ENCODE data around the gene ZBTB47.

The ZBTB47 gene

DNA sequence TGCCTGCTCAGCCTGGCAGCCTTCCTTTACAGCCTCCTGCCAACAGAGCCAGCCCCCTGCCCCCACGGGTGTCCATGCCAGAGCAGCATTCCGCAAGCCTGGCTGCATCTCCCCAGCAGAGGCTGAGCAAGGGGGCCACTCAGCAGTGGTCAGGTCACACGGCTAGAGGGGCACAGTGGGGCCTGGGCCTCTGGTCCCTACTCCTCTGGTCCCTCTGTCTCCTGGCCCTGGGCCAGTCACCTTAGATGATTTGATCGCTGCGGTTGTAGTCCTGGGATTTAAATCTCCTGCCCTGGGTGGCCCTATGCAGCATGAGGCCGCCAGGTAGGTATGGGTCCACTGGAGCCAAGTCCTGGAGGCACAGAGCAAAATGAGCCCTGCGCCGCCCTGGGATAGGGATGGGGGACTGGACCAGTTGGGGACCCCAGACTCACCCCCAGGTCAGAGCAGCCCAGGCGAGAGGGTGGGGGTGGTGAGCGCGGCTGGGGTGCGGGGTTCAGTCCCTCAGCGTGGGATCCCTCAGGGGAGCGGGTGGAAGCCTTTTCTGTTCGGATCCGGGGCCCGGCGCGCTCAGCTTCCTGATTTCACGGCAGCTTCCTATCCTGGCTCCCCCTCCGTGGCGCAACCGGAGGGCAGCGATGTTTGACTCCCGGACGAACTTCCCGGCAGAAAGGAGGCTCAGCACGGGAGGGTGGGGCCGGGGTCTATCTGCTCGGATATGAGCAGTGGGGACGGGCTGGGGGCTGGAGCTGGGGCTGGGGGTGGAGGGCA, at the start of gene ZBTB47:
TSS of gene ZBTB47 (plus strand) at position 138 of the 771 bp plus-strand sequence. CDS start 4,659 bp downstream, outside the sequence.
- DNase-seq (ENCODE audit: low read depth in 2 of 2, low spot score in 1 of 2), result no peak

DNA sequence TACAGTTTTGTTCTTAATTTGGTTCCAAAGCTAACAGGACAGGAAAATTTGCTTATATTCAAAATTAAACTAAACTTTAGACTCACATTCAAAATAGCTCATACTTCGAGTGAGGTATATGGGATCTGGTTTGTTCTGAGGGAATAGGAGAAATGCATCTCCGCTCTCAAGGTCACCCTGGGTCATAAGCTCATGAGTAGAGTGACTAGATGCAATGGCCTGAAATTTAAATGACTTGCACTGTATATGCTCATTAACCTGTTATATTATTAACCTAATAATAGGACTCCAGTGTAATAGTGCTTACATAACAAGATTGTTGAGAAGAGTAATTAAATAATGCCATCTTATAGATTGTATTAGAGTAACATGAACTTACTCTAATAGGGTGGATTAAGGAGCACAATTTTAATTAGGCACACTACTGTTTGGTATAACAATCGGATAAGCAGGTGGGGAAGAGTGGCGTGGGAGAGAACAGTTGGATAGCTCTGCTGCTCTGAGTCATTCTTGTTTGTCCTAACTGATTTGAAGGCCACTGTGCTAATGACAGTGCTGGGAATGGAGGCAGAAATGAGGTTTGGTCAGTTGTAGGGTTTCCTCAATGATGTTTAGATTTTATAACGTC, 47.8 kb upstream of the ZBTB47 start:
- DNase-seq (ENCODE audit: low read depth in 2 of 2, low spot score in 1 of 2), result no peak

DNA sequence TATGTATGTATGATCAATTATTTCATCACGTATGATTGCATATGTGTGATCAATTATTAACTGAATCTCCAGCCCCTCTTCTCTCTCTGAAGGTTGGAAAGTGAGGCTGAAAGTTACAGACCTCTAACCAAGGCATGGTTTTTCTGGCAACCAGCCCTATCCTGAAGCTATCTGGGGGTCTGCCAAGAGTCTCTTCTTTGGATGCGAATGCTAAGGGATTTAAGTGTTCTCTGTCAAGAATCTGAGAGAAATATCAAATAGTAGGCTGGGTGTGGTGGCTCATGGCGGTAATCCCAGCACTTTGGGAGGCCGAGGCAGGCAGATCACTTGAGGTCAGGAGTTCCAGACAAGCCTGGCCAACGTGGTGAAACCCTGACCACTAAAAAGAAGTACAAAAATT, 44.9 kb upstream of the ZBTB47 start:
- DNase-seq (ENCODE audit: low read depth in 2 of 2, low spot score in 1 of 2), result no peak

DNA sequence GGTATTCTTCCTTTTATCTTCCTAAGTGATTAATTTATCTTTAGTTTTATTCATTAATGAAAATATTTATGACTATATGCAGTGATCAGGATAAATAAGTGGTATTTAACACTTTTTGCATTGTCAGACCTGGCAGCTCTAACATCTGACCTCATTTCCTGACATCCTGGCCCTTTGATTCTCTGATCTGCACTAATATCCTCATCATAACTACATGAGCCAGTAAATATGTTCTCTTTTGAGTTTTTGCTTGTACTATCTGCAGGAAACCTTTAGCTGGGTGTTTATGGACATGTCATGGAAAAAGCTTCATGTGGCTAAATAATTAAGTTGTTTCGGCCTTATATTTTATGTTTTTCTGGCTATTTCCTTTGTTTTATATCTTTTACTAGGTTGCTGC, 42.5 kb upstream of the ZBTB47 start:
- DNase-seq (ENCODE audit: low read depth in 2 of 2, low spot score in 1 of 2), result no peak

DNA sequence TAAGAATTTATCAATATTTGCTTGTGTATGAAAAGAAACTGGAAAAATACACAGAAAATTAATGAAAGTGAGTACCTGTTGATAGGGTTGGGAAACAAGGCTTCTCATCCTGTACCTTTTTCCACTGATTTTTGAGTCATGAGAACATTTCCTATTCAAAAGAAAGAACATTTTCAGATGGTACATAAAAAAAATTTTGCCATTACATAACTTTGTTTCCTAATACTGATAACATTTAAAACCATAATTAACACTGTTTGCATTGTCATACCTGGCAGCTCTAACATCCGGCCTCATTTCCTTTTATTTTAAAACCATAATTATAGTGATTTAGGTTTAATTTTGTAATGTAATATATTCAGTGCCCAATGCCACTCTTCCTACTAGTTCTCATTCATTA, 41.3 kb upstream of the ZBTB47 start:
- no peak for DNase-seq (ENCODE audit: low read depth in 2 of 2, low spot score in 1 of 2)

DNA sequence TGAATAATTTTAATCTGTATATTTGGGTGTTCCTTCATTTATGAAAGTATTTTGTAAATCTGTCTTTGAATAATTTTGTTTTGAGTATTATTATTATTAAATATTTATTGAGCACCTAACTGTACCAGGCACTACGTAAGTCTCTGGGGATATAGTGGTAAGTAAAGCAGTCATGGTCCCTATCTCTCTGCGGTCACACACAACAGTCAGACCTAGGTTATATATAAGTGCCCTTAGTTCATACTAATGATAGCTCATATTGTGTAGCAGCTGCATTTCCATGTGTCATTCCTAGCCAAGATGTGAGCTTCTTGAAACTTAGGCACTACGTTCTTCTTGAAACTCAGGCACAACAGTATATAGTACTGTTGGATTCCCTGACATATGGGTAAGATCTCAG, 40.6 kb upstream of the ZBTB47 start:
- DNase-seq (ENCODE audit: low read depth in 2 of 2, low spot score in 1 of 2), result no peak

DNA sequence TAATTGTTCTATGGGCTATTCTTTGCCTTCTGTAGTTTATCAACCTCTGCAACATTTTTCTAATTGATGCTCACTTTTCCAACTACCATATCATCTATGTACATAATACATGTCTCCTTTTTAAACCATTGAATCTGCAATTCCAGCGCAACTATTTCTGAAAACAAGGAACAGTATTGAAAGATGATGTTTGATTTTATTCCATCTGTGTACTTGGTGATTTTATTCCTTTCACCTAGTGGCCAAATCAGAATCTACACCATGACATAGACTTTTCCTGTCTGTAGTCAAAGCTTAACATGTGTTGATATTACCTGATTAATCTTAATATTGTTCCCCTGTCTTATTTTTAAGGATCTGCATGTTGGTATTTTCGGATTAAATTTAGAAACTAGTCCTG, 40.0 kb upstream of the ZBTB47 start:
- DNase-seq (ENCODE audit: low read depth in 2 of 2, low spot score in 1 of 2), result no peak

DNA sequence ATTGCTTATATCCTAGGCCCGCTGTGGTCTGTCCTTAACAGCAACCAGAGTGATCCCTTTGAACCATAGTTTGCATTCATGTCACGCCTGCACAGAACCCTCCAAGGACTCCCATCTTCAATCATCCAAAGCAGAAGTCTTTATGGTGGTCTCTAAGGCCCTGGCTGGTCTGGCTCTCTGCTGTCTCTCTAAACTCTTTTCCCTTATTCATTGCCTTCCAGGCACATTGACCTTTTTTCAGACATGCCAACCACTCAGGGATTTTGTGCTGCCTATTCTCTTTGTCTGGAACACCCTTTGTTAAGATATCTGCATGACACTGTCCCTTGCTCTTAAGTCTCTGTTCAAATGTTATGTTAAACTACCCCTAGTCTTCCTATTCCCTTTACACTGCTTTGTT, 21.9 kb upstream of the ZBTB47 start:
- DNase-seq (ENCODE audit: low read depth in 2 of 2, low spot score in 1 of 2), result no peak

DNA sequence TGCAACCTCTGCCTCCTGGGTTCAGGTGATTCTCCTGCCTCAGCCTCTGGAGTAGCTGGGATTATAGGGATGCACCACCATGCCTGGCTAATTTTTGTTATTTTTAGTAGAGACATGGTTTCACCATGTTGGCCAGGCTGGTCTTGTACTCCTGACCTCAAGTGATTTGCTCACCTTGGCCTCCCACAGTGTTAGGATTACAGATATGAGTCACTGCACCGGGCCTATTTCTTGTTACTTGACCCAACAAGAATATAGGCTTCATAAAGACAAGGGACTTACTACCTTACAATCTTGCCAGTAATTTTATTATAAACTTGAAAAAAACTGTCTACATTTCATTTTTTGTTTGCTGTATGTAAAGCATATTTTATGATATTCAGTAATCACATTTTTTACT, 21.4 kb upstream of the ZBTB47 start:
- no peak for DNase-seq (ENCODE audit: low read depth in 2 of 2, low spot score in 1 of 2)

DNA sequence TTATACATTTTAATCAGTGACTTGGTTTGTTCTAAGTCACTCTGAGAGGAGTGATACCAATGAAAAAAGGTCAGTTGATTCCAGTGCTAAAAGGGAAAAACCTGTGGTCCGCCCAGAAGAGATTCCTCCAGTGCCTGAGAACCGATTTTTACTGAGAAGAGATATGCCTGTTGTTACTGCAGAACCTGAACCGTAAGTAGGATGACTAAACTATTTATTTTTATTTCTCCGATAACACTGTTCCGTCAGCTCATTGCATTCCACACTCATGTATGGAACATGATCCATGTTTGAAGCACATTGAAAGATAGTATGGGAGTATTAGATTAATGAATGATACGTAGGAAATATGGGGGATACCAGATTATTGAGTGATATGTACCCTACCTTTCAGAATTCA, 20.0 kb upstream of the ZBTB47 start:
- no peak for DNase-seq (ENCODE audit: low read depth in 2 of 2, low spot score in 1 of 2)

DNA sequence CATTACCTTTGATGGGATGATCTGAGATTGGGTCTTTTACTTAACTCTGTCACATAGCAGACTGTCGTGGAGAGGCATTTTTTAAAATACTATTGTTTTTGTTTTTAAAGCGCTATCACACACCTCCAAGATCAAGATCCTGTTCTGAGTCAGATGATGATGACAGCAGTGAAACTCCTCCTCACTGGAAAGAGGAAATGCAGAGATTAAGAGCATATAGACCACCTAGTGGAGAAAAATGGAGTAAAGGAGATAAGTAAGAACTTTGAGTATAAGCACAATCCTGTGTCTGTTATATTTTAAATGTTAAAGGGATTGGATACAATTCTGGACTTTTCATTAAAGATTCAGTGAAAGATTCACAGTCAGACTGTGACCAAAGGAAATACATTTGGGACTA, 18.4 kb upstream of the ZBTB47 start:
- DNase-seq (ENCODE audit: low read depth in 2 of 2, low spot score in 1 of 2), result no peak

DNA sequence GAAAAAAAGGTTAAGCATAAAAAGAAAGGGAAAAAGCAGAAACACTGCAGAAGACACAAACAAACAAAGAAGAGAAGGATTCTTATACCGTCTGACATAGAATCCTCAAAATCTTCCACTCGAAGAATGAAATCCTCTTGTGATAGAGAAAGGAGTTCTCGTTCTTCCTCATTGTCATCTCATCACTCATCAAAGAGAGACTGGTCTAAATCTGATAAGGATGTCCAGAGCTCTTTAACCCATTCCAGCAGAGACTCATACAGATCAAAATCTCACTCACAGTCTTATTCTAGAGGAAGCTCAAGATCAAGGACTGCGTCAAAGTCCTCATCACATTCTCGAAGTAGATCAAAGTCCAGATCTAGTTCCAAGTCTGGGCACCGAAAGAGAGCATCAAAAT, 16.5 kb upstream of the ZBTB47 start:
- DNase-seq (ENCODE audit: low read depth in 2 of 2, low spot score in 1 of 2), result no peak

DNA sequence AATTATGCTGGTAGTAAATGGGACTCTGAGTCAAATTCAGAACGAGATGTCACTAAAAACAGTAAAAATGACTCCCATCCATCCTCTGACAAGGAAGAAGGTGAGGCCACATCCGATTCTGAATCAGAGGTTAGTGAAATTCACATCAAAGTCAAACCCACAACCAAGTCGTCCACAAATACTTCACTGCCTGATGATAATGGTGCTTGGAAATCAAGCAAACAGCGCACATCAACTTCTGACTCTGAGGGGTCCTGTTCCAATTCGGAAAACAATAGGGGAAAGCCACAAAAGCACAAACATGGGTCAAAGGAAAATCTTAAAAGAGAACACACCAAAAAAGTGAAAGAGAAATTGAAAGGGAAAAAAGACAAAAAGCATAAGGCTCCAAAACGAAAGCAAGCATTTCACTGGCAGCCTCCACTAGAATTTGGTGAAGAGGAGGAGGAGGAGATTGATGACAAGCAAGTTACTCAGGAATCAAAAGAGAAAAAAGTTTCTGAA, 15.1 kb upstream of the ZBTB47 start:
- DNase-seq (ENCODE audit: low read depth in 2 of 2, low spot score in 1 of 2), result no peak

DNA sequence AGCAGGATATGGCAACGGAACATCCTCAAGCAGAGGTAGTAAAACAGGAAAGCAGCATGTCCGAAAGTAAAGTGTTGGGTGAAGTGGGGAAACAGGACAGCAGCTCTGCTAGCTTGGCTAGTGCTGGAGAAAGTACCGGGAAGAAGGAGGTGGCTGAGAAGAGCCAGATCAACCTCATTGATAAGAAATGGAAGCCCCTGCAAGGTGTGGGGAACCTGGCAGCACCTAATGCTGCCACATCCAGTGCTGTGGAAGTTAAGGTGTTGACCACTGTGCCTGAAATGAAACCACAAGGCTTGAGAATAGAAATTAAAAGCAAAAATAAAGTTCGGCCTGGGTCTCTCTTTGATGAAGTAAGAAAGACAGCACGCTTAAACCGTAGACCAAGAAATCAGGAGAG, 14.3 kb upstream of the ZBTB47 start:
- no peak for DNase-seq (ENCODE audit: low read depth in 2 of 2, low spot score in 1 of 2)

DNA sequence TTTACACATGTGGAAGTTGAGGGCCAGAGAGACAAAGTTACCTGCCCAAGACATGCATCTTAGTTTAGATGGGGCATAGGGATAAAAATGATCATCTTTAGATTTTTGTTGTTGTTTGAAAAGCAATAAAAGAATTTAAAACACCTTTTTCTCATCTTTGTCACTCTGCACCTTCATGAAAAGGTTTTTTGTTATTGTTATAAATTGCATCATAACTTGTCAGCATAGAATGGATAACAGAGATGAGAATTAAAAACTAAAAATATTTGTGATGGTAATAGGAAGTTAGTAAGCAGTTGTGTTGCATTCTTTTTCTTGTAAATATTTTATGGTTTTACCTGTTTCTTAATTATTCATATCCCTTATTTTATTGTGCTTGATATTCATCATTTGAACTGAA, 13.4 kb upstream of the ZBTB47 start:
- no peak for DNase-seq (ENCODE audit: low read depth in 2 of 2, low spot score in 1 of 2)

DNA sequence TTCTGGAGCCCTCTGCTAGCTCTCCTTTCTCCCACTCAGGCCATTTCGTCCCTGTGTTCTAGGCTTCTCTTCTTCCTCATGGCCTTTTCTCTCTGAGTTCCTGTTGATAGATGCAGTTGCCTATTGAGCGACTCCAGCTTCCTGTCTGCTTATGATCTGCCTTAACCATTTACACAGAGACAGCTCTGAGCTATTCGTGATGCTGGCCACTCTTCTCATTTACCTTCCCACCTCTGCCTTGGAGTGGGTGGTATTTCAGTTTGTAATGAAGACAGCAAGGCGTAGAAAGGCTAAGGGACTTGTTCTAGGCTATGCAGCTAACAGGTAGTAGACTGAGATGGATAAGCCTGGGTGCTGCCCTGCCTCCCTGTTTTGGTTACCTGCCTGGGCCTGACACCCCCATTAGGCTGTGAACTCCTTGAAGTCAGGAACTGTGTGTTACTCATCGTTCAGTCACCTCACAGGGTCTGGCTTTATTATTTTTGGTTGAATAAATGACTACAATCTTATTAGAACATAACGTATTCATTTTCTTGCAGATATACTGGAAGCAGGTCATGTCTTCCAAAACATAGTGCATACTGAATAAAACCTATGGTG, 12.6 kb upstream of the ZBTB47 start:
- no peak for DNase-seq (ENCODE audit: low read depth in 2 of 2, low spot score in 1 of 2)

DNA sequence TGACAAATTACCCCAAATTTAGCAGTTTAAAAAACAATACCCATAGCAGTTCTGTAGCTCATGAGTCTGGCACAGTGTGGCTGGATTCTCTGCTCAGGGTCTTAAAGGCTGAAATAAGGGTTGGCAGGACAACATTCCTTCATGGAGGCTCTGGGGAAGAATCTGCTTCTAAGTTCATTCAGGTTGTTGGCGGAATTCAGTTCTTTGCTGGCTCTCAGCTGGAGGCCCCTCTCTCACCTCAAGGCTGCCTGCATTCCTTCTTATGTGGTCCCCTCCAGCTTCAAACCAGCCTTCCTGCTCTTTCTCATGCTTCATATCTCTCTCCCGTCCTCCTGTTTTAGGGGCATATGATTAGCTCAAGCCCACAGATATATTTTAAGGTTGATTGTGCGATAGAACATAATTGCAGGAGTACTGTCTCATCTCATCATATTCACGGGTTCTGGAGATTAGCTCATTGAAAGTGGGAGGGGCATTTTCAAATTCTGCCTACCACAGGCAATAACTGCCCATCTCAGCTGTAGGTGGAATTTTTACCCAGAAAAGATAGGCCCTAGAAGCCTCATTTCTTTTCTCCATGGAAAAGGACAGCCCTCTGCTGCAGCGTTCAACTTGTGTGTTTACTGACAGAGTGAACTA, 5.6 kb upstream of the ZBTB47 start:
- DNase-seq (ENCODE audit: low read depth in 2 of 2, low spot score in 1 of 2), result no peak

DNA sequence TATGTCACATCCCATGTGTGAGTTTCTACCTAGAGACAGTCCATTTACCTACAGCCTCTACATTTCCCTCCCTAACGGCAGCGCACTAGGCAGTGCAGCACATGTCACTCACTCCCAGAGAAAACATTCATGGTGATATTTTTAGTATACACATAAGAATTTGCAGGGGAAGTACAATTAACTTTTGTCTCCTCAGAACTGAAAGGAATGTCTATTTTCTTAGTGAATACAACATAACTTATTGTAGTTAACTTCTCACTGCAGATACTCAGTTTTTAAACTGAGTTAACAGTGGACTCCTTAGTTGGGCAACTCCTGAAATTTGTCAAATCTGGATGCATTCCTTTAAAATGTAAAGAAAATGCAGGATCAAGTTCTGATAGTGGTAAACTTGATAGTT, 4.5 kb upstream of the ZBTB47 start:
- DNase-seq (ENCODE audit: low read depth in 2 of 2, low spot score in 1 of 2), result no peak

DNA sequence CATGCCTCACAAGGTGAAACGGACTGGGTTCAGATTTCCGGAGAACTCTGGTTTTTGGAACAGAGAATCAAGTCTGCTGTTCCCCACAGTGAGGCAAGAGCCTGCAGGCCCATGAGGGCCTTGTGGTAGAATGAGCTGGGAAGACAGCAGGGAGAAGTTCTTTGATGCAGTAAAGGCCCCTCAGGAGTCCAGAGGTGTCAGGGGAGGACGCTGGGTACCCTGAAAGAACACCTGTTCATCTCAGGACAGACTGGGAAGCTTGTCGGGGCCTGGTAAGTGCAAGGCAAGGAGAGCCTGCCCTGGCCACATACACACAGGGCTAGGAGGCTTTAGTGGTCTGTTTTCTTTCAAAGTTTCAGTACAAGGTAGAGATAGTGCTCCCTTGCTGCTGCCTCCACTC, 3.7 kb upstream of the ZBTB47 start:
- DNase-seq (ENCODE audit: low read depth in 2 of 2, low spot score in 1 of 2), result no peak

DNA sequence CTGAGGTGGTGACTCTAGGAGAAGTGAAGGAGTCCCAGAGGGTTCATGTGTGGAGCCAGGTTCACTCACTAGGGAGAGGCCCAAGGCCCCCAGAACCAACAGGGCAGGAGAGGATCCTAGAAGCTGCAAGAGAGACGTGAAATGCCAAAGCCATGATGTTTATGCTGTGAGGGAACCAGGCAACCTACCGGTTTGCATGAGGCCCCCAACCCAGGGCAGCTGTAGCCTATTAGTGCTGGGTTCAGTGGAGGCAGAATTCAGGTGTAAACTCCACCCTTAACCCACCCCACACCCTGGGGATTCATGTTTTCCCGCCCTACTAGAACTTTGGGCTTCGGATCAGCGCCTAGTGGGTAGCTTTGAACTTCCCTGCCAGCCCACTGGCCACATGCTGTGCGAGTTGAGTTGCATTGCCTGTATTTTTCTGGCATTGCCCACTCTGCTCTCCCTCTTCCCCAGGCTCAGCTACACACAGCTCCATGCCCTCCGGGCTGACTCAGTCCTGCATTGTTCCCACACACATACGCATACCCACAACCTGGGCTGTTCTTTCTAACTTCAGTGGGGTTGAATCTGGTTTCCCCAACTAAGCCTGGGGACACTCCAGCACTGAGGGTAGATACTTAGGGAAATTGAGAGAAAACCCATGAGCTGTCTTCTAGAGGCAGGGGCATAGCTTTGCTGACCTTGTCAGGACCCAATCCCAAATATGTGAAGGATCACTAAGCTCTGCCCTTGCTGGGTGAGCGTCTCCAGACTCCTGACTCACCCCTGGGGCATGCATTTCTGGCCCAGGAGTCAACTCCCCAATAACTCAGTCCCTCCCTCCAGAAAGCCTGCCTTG, 2.0 kb upstream of the ZBTB47 start:
- no peak for DNase-seq (ENCODE audit: low read depth in 2 of 2, low spot score in 1 of 2)

DNA sequence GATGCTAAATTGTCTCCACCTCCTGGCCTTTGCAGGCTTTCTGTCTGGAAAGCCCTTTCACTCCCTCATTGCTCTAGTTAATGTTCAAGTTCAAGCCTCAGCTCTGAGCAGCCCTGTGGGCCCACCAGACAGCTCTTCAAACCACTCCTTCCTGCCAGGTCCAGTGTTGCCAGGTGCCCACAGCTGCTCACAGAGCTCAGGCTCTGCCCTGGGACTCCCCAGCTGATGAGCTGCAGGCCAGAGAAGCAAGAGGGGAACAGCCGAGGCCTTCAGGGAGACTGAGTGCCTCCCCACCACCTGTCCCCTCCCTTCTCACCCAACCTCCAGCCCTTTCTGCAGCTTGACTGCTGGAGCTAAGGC, 1.3 kb upstream of the ZBTB47 start:
- no peak for DNase-seq (ENCODE audit: low read depth in 2 of 2, low spot score in 1 of 2)

Data from stimulated activated CD8-positive, alpha-beta memory T cell treated with anti-CD3 and anti-CD28 coated beads, Interleukin-4, amount 100 ng/mL, for 4 hours (primary cell).